T-helper 1 cell treated with Interleukin-12 subunit alpha and Interleukin-12 subunit beta and Interleukin-4 antibody, amounts not matched to agents 30 ng/mL and 1 ng/mL, for 36 hours (primary cell): Measurements from ENCODE around the gene PHRF1. TPM values are rescaled to one million over a fixed set of nuclear protein-coding genes. Genes with fewer than 3 reads are reported as not detected.

Experiments used
- intact Hi-C: fragments of 100-400 bp; cut with micrococcal nuclease; formaldehyde crosslinking; loops from one replicate; pipeline ENCODE4 v1.15.1; 2024
- total RNA-seq: library from RNA; stranded (reverse); gene quantifications from 2 replicates; pipeline ENCODE4 v1.2.3, GENCODE V29; 2022

Gene PHRF1
- total RNA-seq, 1 donor from 2014 or later = 51.2 TPM

GRCh38 chr11:538431-539051, 37.7 kb upstream of the PHRF1 start:
- intact Hi-C loops = loop anchor here (5.0 kb wide), 1 partner anchor 184 kb away; no protein-coding TSS in a partner anchor

GRCh38 chr11:539971-540481, 36.2 kb upstream of the PHRF1 start:
- intact Hi-C loops = loop anchor here (5.0 kb wide), 1 partner anchor 182 kb away; no protein-coding TSS in a partner anchor

- intact Hi-C loops = no loop called here
These were observed 35.5 kb upstream of the PHRF1 start for GRCh38 chr11:540583-541432.

GRCh38 chr11:541433-541885, 34.8 kb upstream of the PHRF1 start:
- intact Hi-C loops = no loop called here

DNA sequence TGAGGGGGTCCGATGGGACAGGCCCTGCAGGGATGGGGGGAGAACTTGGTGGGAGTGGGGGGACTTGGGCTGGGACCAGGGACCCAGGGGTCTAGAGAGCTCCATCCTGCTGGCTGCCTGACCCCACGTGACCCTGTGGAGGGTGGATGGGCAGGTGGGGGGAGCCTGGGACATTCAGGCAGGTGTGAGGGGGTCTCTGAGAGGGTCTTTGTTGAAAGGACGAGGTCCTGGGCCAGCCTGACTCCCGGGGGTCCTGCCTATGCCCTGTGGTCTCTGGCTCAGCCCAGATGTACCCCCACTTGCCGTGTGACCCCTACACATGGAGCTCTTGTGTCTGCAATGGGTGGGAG, 31.5 kb upstream of the PHRF1 start:
- intact Hi-C loops = no loop called here

GRCh38 chr11:545171-545570, 31.1 kb upstream of the PHRF1 start:
- intact Hi-C loops = no loop called here

- intact Hi-C loops = no loop called here
These were observed 27.3 kb upstream of the PHRF1 start for GRCh38 chr11:548700-549603.

GRCh38 chr11:550021-550745, 26.1 kb upstream of the PHRF1 start:
- intact Hi-C loops = no loop called here

- intact Hi-C loops = no loop called here
These were observed 25.6 kb upstream of the PHRF1 start for GRCh38 chr11:550746-551085.

DNA sequence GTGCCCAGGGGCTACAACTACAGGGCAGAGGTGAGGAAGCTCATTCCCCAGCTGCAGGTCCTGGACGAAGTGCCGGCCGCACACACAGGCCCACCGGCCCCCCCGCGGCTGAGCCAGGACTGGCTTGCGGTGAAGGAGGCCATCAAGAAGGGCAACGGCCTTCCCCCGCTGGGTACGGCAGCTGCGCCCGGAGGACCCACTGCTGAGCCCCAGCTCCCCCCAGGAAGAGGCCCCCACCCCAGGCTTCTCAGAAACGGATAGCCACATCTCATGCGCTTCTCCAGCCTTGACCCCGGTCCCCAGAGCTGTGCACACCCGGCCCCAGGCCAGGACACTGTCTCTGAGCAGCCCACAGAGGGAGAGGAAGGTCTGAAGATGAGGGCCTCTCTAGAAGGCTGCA, 25.1 kb upstream of the PHRF1 start:
- intact Hi-C loops = no loop called here

DNA sequence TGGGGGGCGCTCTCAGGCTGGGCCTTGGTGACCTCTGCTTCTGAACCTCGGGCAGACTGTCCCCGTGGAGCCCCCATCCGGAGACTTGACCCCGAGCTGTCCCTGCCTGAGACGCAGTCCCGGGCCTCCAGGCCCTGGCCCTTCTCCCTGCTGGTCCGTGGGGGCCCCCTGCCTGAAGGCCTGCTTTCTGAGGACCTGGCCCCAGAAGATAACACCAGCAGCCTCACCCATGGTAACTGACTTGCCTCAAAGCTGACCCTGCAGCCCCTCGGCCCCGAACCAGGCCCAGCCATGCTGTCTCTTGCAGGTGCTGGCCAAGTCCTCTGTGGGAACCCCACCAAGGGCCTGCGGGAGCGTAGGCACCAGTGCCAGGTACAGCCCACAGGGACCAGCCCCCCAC, 24.7 kb upstream of the PHRF1 start:
- intact Hi-C loops = no loop called here

- intact Hi-C loops = no loop called here
These were observed 22.9 kb upstream of the PHRF1 start for GRCh38 chr11:553083-553987.

DNA sequence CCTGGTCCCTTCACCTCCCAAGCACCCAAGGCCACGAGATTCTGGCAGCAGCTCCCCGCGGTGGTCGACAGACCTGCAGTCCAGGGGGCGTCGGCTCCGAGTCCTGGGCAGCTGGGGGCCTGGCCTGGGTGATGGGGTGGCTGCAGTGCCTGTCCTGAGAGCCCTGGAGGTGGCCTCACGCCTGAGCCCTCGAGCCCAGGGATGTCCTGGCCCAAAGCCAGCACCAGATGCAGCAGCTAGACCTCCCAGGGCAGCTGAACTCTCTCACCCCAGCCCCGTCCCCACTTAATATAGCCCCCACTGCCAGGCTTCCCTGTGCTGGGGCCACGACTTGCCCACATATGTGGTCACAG, 22.3 kb upstream of the PHRF1 start:
- intact Hi-C loops = no loop called here

DNA sequence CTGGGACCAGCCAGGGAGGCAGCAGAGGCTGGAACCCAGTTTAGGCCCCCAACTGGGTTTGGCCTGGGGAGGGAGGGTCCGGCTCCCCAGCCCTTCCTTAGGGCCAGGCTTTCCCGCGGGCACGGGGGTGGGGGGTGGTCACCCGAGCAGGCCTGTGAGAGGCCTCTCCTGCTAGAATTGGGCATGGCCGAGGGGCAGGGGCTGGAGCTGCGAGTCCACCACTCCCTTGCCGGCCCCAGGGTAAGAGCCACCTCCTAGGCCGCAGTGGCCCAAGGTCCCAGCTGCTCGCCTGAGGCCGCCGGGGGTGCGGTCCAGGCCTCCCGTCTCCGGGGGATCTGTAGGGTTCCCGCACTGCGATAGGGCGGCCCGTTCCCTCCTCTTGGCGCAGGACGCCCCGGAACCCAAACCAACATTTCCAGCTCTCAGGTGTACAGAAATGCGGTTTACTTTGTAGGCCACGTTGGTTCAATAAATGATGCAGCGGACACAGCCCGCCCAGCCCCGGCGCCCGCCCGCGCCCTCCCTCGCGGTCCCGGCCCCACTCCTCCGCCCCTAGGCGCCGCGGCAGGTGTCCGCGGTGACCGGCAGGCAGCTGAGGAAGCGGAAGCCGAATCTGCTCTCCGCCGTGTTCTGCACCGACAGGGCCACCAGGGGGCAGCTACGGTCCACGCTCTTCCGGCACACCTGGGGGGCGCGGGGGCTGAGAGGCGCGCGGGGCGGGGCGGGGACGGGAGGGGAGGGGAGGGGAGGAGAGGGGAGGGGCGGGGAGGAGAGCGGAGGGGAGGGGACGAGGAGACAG, 21.6 kb upstream of the PHRF1 start:
- intact Hi-C loops = loop anchor here (1.0 kb wide), 1 partner anchor 169 kb away; no protein-coding TSS in a partner anchor

- intact Hi-C loops = loop anchor here (1.0 kb wide), 1 partner anchor 168 kb away; no protein-coding TSS in a partner anchor
These were observed 21.0 kb upstream of the PHRF1 start for GRCh38 chr11:555227-555779.

- intact Hi-C loops = loop anchor here (1.0 kb wide), 1 partner anchor 167 kb away; no protein-coding TSS in a partner anchor
These were observed 20.2 kb upstream of the PHRF1 start for GRCh38 chr11:555780-556661.

DNA sequence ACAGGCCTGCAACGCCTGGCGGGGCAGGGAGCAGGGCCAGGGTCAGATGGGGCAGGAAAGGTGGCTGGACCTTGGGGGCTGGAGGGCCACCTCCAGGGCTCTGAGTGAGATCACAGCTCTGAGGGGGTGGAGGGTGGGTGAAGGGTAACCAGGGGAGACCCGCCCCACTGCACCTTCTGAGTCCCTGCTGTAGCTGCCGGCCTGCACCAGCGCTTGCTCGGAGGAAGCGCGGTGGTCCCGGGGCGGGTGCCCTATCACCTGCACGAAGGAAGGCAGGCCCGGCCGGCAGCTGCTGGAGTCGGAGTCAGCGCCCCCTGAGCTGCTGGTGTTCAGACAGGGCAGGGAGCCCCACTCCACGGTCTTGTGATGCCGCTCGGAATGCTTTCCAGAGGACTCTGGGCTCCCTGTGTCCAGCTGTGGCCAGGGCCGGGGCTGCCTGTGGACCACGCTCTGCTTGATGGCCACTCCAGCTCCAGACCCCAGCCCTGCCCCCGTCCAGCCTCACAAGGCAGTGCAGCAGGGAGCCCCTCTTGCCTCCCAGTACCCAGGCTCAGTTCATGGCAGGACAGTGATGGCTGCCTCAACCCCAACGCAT, 19.5 kb upstream of the PHRF1 start:
- intact Hi-C loops = no loop called here
